Mesodermal cell (in vitro differentiated cells): ENCODE results near the gene GTPBP10.

Source experiments
- H3K27ac ChIP-seq: 2 replicates; pipeline ENCODE4 v1.7.0; 2013; ENCODE audit warnings: mild to moderate bottlenecking, low read depth, low read length, moderate library complexity; ENCODE audit not compliant: severe bottlenecking
- H3K36me3 ChIP-seq: 2 replicates; pipeline ENCODE4 v1.7.1; 2013; ENCODE audit warnings: mild to moderate bottlenecking, low read length, moderate library complexity; ENCODE audit not compliant: control insufficient read depth, insufficient read depth
- H3K4me1 ChIP-seq: one replicate; pipeline ENCODE4 v1.7.1; 2013; ENCODE audit warnings: mild to moderate bottlenecking, low read length; ENCODE audit not compliant: insufficient read depth, control insufficient read depth, poor library complexity, severe bottlenecking
- H3K4me3 ChIP-seq: 2 replicates; pipeline ENCODE4 v1.7.0; 2013; ENCODE audit warnings: low read length, control low read depth, mild to moderate bottlenecking; ENCODE audit not compliant: insufficient read depth, poor library complexity, severe bottlenecking; ENCODE audit errors: extremely low read depth
- H3K9me3 ChIP-seq: 2 replicates; pipeline ENCODE4 v1.7.1; 2013; ENCODE audit warnings: mild to moderate bottlenecking, low read length, moderate library complexity; ENCODE audit not compliant: control insufficient read depth
- WGBS, 2 experiments: methylation state at CpG; one replicate each; pipeline ENCODE4 v1.1.5; 2013; ENCODE audit warnings: missing lambda C conversion rate in 2 of 2; ENCODE audit not compliant: insufficient coverage in 2 of 2; 5-methylcytosine and 5-hydroxymethylcytosine counted together

GTPBP10 gene

GRCh38 chr7:90407484-90407821 is 60.9 kb downstream of the GTPBP10 start:
- H3K27ac ChIP-seq = no peak overlapping the region
- WGBS, 2 experiments = no CpG with 5 or more reads among the region's 1 CpG
- H3K36me3 ChIP-seq = peaks cover 60% of the 10 kb centered on the region
- no peaks in the 10 kb centered on the region for H3K9me3 ChIP-seq
- H3K4me1 ChIP-seq = peaks cover 3% of the 10 kb centered on the region
- H3K4me3 ChIP-seq = no peak overlapping the region

GRCh38 chr7:90408142-90408541 is 61.6 kb downstream of the GTPBP10 start:
- no CpG with 5 or more reads among the region's 1 CpG for WGBS, 2 experiments
- peaks cover 67% of the 10 kb centered on the region for H3K36me3 ChIP-seq
- H3K9me3 ChIP-seq = no peaks in the 10 kb centered on the region
- peaks cover 3% of the 10 kb centered on the region for H3K4me1 ChIP-seq
- H3K4me3 ChIP-seq = no peak overlapping the region
- H3K27ac ChIP-seq = no peak overlapping the region

GRCh38 chr7:90409667-90410066 is 63.2 kb downstream of the GTPBP10 start:
- Histone ChIP-seq H3K27ac (no peak overlapping the region), H3K36me3 (peaks cover 77% of the 10 kb centered on the region), H3K4me3 (no peak overlapping the region), H3K4me1 (no peaks in the 10 kb centered on the region), H3K9me3 (no peaks in the 10 kb centered on the region)
- WGBS, 2 experiments = 90 to 100% methylated on average over 1 to 2 of the region's 3 CpGs

GRCh38 chr7:90411510-90411909 is 65.0 kb downstream of the GTPBP10 start:
- 100% methylated on average over 1 of the region's 2 CpGs; no CpG with 5 or more reads in 1 of the 2 experiments for WGBS, 2 experiments
- Histone ChIP-seq H3K36me3 (peaks cover 67% of the 10 kb centered on the region), H3K27ac (no peak overlapping the region), H3K4me1 (no peaks in the 10 kb centered on the region), H3K4me3 (no peak overlapping the region), H3K9me3 (no peaks in the 10 kb centered on the region)

GRCh38 chr7:90412458-90413184 is 66.1 kb downstream of the GTPBP10 start:
- Histone ChIP-seq H3K4me1 (no peaks in the 10 kb centered on the region), H3K36me3 (peaks cover 56% of the 10 kb centered on the region), H3K9me3 (no peaks in the 10 kb centered on the region), H3K4me3 (no peak overlapping the region), H3K27ac (no peak overlapping the region)
- 91 to 97% methylated on average over 11 of the region's 11 CpGs for WGBS, 2 experiments

- no CpG with 5 or more reads among the region's 2 CpGs for WGBS, 2 experiments
- H3K36me3 ChIP-seq = peaks cover 51% of the 10 kb centered on the region
These were observed 66.6 kb downstream of the GTPBP10 start for GRCh38 chr7:90413185-90413528.

DNA sequence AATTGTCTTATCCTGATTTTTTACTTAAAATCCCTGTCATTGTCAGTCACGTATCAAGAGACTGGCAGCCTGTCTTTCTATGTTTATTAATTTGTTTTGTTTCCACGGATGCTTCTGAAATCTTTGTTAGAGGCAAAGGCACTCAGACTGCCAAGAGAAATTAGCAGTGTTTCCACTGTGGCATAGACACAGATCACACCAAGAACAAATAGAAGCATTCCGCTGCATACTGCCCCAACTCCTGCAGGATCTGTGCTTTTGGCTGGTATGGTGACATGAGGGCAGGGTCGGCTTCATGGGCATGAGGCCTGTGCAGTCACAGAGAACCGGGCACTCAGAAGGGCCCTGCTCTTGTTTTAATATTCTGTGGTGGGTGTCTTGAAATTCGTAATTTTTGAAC is 75.1 kb downstream of the GTPBP10 start:
- WGBS, 2 experiments = 83 to 91% methylated on average over 4 of the region's 6 CpGs
- Histone ChIP-seq H3K36me3 (no peaks in the 10 kb centered on the region), H3K4me3 (no peak overlapping the region), H3K9me3 (no peaks in the 10 kb centered on the region), H3K27ac (no peak overlapping the region), H3K4me1 (no peaks in the 10 kb centered on the region)

More at GRCh38 chr7:90413185-90413528, 66.6 kb downstream of the GTPBP10 start:
- no peaks in the 10 kb centered on the region for H3K9me3 ChIP-seq
- no peak overlapping the region for H3K27ac ChIP-seq
- H3K4me1 ChIP-seq = no peaks in the 10 kb centered on the region
- no peak overlapping the region for H3K4me3 ChIP-seq

DNA sequence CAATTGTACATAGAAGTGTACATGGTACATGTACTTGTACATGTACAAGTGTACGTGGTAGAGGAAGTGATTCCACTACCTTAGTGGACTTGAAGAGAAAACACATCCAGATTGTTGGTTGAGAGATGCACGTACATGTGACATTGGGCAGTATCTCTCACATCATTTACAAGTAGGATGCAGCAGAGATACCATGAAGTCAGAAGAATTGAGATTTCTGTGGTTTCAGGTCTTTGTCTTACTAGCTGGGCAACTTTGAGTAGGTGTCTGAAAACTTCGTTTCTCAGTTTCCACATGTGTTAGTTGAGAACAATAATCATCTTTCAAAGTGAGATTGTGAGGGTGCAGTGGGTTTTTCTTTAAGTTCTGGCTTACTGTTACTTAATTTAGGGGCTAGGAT is 78.2 kb downstream of the GTPBP10 start:
- no peak overlapping the region for H3K4me3 ChIP-seq
- H3K36me3 ChIP-seq = no peaks in the 10 kb centered on the region
- no peaks in the 10 kb centered on the region for H3K4me1 ChIP-seq
- 92 to 100% methylated on average over 1 to 2 of the region's 3 CpGs for WGBS, 2 experiments
- no peak overlapping the region for H3K27ac ChIP-seq
- no peaks in the 10 kb centered on the region for H3K9me3 ChIP-seq

DNA sequence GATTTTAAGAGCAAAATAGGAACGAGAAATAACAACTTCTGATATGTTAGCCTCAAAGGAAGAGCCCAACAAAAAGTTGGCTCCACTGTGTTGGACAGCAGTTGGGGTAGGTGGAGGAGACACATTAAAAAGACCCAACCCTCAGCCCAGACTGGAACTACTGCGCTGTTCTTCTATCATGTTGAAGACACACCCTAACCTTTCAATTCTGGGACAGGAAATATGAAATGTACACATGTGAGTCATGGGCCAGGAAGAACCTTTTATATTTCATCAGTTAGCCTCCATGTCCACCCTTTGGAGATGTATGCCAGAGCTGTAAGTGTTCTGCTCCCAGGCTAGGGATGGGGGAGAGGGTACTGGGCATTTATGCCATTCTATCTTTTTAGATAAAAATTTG is 78.9 kb downstream of the GTPBP10 start:
- WGBS, 2 experiments = 100% methylated on average over 1 of the region's 2 CpGs; no CpG with 5 or more reads in 1 of the 2 experiments
- Histone ChIP-seq H3K27ac (no peak overlapping the region), H3K9me3 (no peaks in the 10 kb centered on the region), H3K4me1 (no peaks in the 10 kb centered on the region), H3K36me3 (no peaks in the 10 kb centered on the region), H3K4me3 (no peak overlapping the region)

- H3K4me1 ChIP-seq = no peaks in the 10 kb centered on the region
- H3K27ac ChIP-seq = no peak overlapping the region
- H3K4me3 ChIP-seq = no peak overlapping the region
- no peaks in the 10 kb centered on the region for H3K36me3 ChIP-seq
- WGBS, 2 experiments = 70 to 89% methylated on average over 1 to 3 of the region's 6 CpGs
- H3K9me3 ChIP-seq = peaks cover 21% of the 10 kb centered on the region
These were observed 84.3 kb downstream of the GTPBP10 start for GRCh38 chr7:90430614-90431460.

GRCh38 chr7:90432752-90433151 is 86.2 kb downstream of the GTPBP10 start:
- peaks cover 21% of the 10 kb centered on the region for H3K9me3 ChIP-seq

More at GRCh38 chr7:90432752-90433151, 86.2 kb downstream of the GTPBP10 start:
- 0 to 96% methylated on average over 1 to 4 of the region's 10 CpGs for WGBS, 2 experiments
- no peaks in the 10 kb centered on the region for H3K4me1 ChIP-seq
- no peak overlapping the region for H3K4me3 ChIP-seq
- no peaks in the 10 kb centered on the region for H3K36me3 ChIP-seq
- H3K27ac ChIP-seq = no peak overlapping the region
